Neural progenitor cell (in vitro differentiated cells): Measurements from ENCODE around the gene KDM5C. TPM values are rescaled to one million over a fixed set of nuclear protein-coding genes. Genes with fewer than 3 reads are reported as not detected.

Experiments used
- DNase-seq: peaks from one replicate; pipeline ENCODE4 v3.0.0-alpha.2; 2016; ENCODE audit warnings: low spot score
- H2AFZ ChIP-seq: fragments of 200-600 bp; sonication (generic); replicated peaks from 2 replicates; pipeline ENCODE4 v1.6.1; 2016; ENCODE audit warnings: antibody characterized with exemption
- H3F3A ChIP-seq: fragments of 200-600 bp; sonication (generic); 2 replicates; pipeline ENCODE4 v1.6.1; 2016; ENCODE audit warnings: antibody characterized with exemption, low read depth
- H3K27ac ChIP-seq: fragments of 200-600 bp; sonication (generic); 2 replicates; pipeline ENCODE4 v1.5.1; 2016; ENCODE audit warnings: mild to moderate bottlenecking
- H3K27me3 ChIP-seq: fragments of 200-600 bp; sonication (generic); 2 replicates; pipeline ENCODE4 v1.6.1; 2016; ENCODE audit warnings: mild to moderate bottlenecking, moderate library complexity
- H3K36me3 ChIP-seq: fragments of 200-600 bp; sonication (generic); 2 replicates; pipeline ENCODE4 v1.5.1; 2016
- H3K4me1 ChIP-seq: fragments of 200-600 bp; sonication (generic); 2 replicates; pipeline ENCODE4 v1.6.1; 2016; ENCODE audit warnings: mixed run types
- H3K4me2 ChIP-seq: fragments of 200-600 bp; sonication (generic); 2 replicates; pipeline ENCODE4 v1.6.1; 2016
- H3K4me3 ChIP-seq: fragments of 200-600 bp; sonication (generic); 2 replicates; pipeline ENCODE4 v1.5.1; 2016
- H3K79me2 ChIP-seq: fragments of 200-600 bp; sonication (generic); 2 replicates; pipeline ENCODE4 v1.6.1; 2016; ENCODE audit warnings: low read depth
- H3K9ac ChIP-seq: fragments of 200-600 bp; sonication (generic); 2 replicates; pipeline ENCODE4 v1.6.1; 2016
- H3K9me3 ChIP-seq: fragments of 200-600 bp; sonication (generic); 2 replicates; pipeline ENCODE4 v1.5.1; 2016; ENCODE audit warnings: low read depth
- H4K20me1 ChIP-seq: fragments of 200-600 bp; sonication (generic); 2 replicates; pipeline ENCODE4 v1.6.1; 2016; ENCODE audit warnings: low read depth
- H3K27ac Mint-ChIP-seq: 3 replicates; pipeline ENCODE4 v1.8.0; 2021; ENCODE audit warnings: mixed read lengths
- H3K27me3 Mint-ChIP-seq: 2 replicates; pipeline ENCODE4 v1.8.0; 2022; ENCODE audit warnings: low read depth, mild to moderate bottlenecking, inconsistent platforms, moderate library complexity, mixed read lengths; ENCODE audit not compliant: insufficient read depth
- H3K36me3 Mint-ChIP-seq: 3 replicates; pipeline ENCODE4 v1.8.0; 2021; ENCODE audit warnings: mixed read lengths
- H3K4me1 Mint-ChIP-seq: 3 replicates; pipeline ENCODE4 v1.8.0; 2021; ENCODE audit warnings: mixed read lengths
- H3K4me3 Mint-ChIP-seq: 3 replicates; pipeline ENCODE4 v1.8.0; 2021; ENCODE audit warnings: mild to moderate bottlenecking, moderate library complexity, mixed read lengths
- H3K9me3 Mint-ChIP-seq: 3 replicates; pipeline ENCODE4 v1.8.0; 2020; ENCODE audit warnings: mixed read lengths
- CTCF ChIP-seq: fragments of 200-600 bp; sonication (generic); IDR thresholded peaks from 2 replicates; pipeline ENCODE4 v1.5.1; 2017; ENCODE audit warnings: antibody characterized with exemption, mild to moderate bottlenecking
- EZH2 ChIP-seq: fragments of 200-600 bp; sonication (generic); IDR thresholded peaks from 2 replicates; pipeline ENCODE4 v1.6.1; 2017; ENCODE audit warnings: antibody characterized with exemption, mild to moderate bottlenecking, moderate library complexity
- EZH2phosphoT487 ChIP-seq: fragments of 200-600 bp; sonication (generic); IDR thresholded peaks from 2 replicates; pipeline ENCODE4 v1.6.1; 2017; ENCODE audit warnings: antibody characterized with exemption
- total RNA-seq: library from RNA; depleted of rRNA; stranded (reverse); fragments of >200 nt; gene quantifications from 2 replicates; pipeline ENCODE4 v1.2.3, GENCODE V29; 2015; ENCODE audit warnings: low replicate concordance

KDM5C gene
- total RNA-seq, 1 donor from 2014 or later, result 118 TPM

- H3K9me3 ChIP-seq, result no peaks in the 10 kb centered on the region
- H3K27ac ChIP-seq, result no peak overlapping the region
- H3F3A ChIP-seq, result no peaks in the 10 kb centered on the region
- TF ChIP-seq CTCF (no peak), EZH2phosphoT487 (no peak), EZH2 (no peak)
- no peak overlapping the region for H3K27ac Mint-ChIP-seq
- H3K4me1 ChIP-seq, result peaks cover 6% of the 10 kb centered on the region
- no peaks in the 10 kb centered on the region for H3K36me3 Mint-ChIP-seq
- no peak overlapping the region for H3K4me3 Mint-ChIP-seq
- no peak overlapping the region for H2AFZ ChIP-seq
- H3K9me3 Mint-ChIP-seq, result peaks cover 3% of the 10 kb centered on the region
- H3K36me3 ChIP-seq, result no peaks in the 10 kb centered on the region
- H3K79me2 ChIP-seq, result no peaks in the 10 kb centered on the region
- no peak overlapping the region for H3K4me2 ChIP-seq
- no peak overlapping the region for H3K4me3 ChIP-seq
- no peak overlapping the region for H3K9ac ChIP-seq
- H3K27me3 ChIP-seq, result no peaks in the 10 kb centered on the region
- H3K27me3 Mint-ChIP-seq, result peaks cover 12% of the 10 kb centered on the region
- peaks cover 37% of the 10 kb centered on the region for H3K4me1 Mint-ChIP-seq
- H4K20me1 ChIP-seq, result no peaks in the 10 kb centered on the region
- no peak for DNase-seq
Observed at GRCh38 chrX:53261355-53261972, 36.5 kb upstream of the KDM5C start.

- Histone ChIP-seq H2AFZ (no peak overlapping the region), H3K79me2 (no peaks in the 10 kb centered on the region), H4K20me1 (no peaks in the 10 kb centered on the region), H3K4me3 (no peak overlapping the region), H3K36me3 (no peaks in the 10 kb centered on the region), H3F3A (no peaks in the 10 kb centered on the region), H3K9ac (no peak overlapping the region), H3K9me3 (no peaks in the 10 kb centered on the region), H3K4me2 (no peak overlapping the region), H3K27ac (no peak overlapping the region), H3K4me1 (peaks cover 7% of the 10 kb centered on the region), H3K27me3 (no peaks in the 10 kb centered on the region)
- H3K27me3 Mint-ChIP-seq, result peaks cover 9% of the 10 kb centered on the region
- DNase-seq, result no peak
- H3K36me3 Mint-ChIP-seq, result no peaks in the 10 kb centered on the region
- peaks cover 32% of the 10 kb centered on the region for H3K4me1 Mint-ChIP-seq
- H3K27ac Mint-ChIP-seq, result no peak overlapping the region
- H3K4me3 Mint-ChIP-seq, result no peak overlapping the region
- peaks cover 6% of the 10 kb centered on the region for H3K9me3 Mint-ChIP-seq
- no peak for TF ChIP-seq EZH2
- TF ChIP-seq EZH2phosphoT487, result no peak
- no peak for TF ChIP-seq CTCF
Observed at GRCh38 chrX:53260836-53261235, 35.8 kb upstream of the KDM5C start.

GRCh38 chrX:53257670-53258423 lies 32.8 kb upstream of the KDM5C start:
- TF ChIP-seq EZH2, result no peak
- no peak for TF ChIP-seq CTCF
- no peak for TF ChIP-seq EZH2phosphoT487
- Mint-ChIP-seq H3K9me3 (peaks cover 6% of the 10 kb centered on the region), H3K4me3 (no peak overlapping the region), H3K27ac (no peak overlapping the region), H3K4me1 (peaks cover 26% of the 10 kb centered on the region), H3K36me3 (no peaks in the 10 kb centered on the region), H3K27me3 (peaks cover 4% of the 10 kb centered on the region)
- DNase-seq, result no peak
- H3K9ac ChIP-seq, result no peak overlapping the region
- no peaks in the 10 kb centered on the region for H3K27me3 ChIP-seq
- H3K9me3 ChIP-seq, result no peaks in the 10 kb centered on the region
- H3K4me3 ChIP-seq, result no peak overlapping the region
- H3K4me1 ChIP-seq, result peaks cover 7% of the 10 kb centered on the region
- H3K36me3 ChIP-seq, result no peaks in the 10 kb centered on the region
- no peaks in the 10 kb centered on the region for H3K79me2 ChIP-seq
- H3F3A ChIP-seq, result no peaks in the 10 kb centered on the region
- no peak overlapping the region for H2AFZ ChIP-seq
- no peak overlapping the region for H3K4me2 ChIP-seq
- H4K20me1 ChIP-seq, result no peaks in the 10 kb centered on the region
- H3K27ac ChIP-seq, result no peak overlapping the region
